ENCODE results near the gene VPS25.

DNA sequence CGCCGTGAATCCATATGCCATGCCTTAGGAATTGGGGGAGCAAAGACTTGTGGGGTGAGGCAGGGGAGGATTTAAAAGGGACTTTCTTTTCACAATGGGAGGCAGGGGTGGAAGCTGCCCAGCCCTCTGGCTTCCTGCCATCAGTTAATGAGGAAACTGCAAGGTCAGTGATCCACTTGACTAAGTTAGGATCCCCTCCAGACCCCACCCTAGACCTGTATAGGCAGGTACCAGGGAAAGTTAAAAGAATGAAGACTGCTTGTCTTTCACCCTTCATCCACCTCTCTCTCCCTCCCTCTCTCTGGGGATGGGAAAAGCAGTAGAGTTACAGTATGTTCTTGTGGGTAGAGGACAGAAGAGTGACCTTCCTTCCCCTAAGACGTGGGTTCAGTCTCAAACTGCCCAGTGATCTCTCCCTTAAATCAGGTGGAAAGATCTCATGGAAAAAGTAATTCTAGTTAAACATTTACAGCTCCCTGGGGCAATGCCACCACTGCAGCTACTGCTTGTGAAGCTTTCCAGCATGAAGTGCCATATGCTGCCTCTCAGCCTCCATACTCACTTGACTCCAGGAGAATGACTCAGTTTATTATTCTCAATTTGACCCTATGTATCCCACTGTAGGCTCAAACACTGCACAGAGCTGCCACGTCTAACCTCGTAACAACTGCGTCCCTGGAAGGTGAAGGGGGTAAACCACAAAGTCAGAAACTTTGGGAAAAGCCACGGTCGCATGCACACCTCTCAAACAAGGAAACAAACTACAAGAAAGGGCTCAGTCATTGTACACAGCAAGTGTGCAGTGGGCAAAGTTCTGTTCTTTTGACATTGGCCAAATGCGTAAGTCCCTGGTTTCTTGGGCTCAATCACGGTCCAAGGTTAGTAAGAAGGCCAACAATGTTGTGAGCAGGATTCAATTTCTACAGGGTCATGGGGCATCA, 24.1 kb downstream of the VPS25 start:
- TF ChIP-seq SP1 (IDR thresholded peaks at IDR 0.05) (no peak), FOXM1 (IDR thresholded peaks at IDR 0.05; ENCODE audit: borderline replicate concordance) (no peak), ARNT (IDR thresholded peaks at IDR 0.05) (no peak), FOXK2 (IDR thresholded peaks at IDR 0.05) (no peak), ZNF384 (IDR thresholded peaks at IDR 0.05) (no peak)
- TF ChIP-seq, protein P1, sequence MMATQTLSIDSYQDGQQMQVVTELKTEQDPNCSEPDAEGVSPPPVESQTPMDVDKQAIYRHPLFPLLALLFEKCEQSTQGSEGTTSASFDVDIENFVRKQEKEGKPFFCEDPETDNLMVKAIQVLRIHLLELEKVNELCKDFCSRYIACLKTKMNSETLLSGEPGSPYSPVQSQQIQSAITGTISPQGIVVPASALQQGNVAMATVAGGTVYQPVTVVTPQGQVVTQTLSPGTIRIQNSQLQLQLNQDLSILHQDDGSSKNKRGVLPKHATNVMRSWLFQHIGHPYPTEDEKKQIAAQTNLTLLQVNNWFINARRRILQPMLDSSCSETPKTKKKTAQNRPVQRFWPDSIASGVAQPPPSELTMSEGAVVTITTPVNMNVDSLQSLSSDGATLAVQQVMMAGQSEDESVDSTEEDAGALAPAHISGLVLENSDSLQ (IDR thresholded peaks at IDR 0.05), result no peak
